ENCODE measurements around the gene ARRDC1. TPM values are rescaled to one million over a fixed set of nuclear protein-coding genes. Genes with fewer than 3 reads are reported as not detected.

ARRDC1 gene
- total and polyA plus RNA-seq, 9 of the 15 experiments (the other 6 are each of a cell fraction or from before 2014, with no cell fraction given), result 0.21 to 45.3 (median 18.6) TPM

- FAIRE-seq (no peak), DNase-seq (ENCODE audit: extremely low read depth in 1 of 4, low spot score in 3 of 4) (no peak), ATAC-seq (no peak)
- H3K27ac ChIP-seq (ENCODE audit: extremely low read depth, low read depth, low read length), result peak overlapping the region; percentile 69; the same call in 2 of the 3 replicates
- H3K79me2 ChIP-seq (ENCODE audit: control insufficient read depth, insufficient read depth, low read length), result peaks cover 78% of the 10 kb centered on the region
- H4K20me1 ChIP-seq (replicated peaks; ENCODE audit: control insufficient read depth, insufficient read depth, low read length), result peaks cover 4% of the 10 kb centered on the region
- H2AFZ ChIP-seq (ENCODE audit: low read depth, low read length), result no peak overlapping the region
- BruUV-seq (replicated peaks), result TSS peak; percentile 75
- intact Hi-C loops (cut with micrococcal nuclease), result loop anchor here (5.0 kb wide), 1 partner anchor 47 kb away; no protein-coding TSS in a partner anchor
- H3K27me3 ChIP-seq (ENCODE audit: control insufficient read depth in 2 of 2, insufficient read depth in 2 of 2, low read length in 2 of 2), result no peaks in the 10 kb centered on the region
- no peaks in the 10 kb centered on the region for H3K9me3 ChIP-seq (replicated peaks; ENCODE audit: control insufficient read depth, insufficient read depth, low read depth, low read length)
- ChIA-PET POLR2A (interaction anchor here (0.7 to 1.7 kb wide), 5 partner anchors 8 to 20 kb away, joined by 3 to 11 read pairs (median 5); no protein-coding TSS in a partner anchor), CTCF (ENCODE audit: low intra/inter-chr PET ratio) (no interaction called here)
- TF ChIP-seq ZBTB40 (IDR thresholded peaks at IDR 0.05) (0 out of 2 replicates have a peak, but pooled peaks have one; percentile 13), ZBTB40 (CRISPR knock-in tag; IDR thresholded peaks at IDR 0.05) (no peak), MAFK (IDR thresholded peaks at IDR 0.05; ENCODE audit: low read length) (no peak), ATF1 (CRISPR knock-in tag; IDR thresholded peaks at IDR 0.05) (no peak), ATF1 (tag; IDR thresholded peaks at IDR 0.05) (no peak), POLR2A (conservative IDR thresholded peaks at IDR 0.05) (0 out of 2 replicates have a peak, but pooled peaks have one; percentile 1)
- H3K36me3 ChIP-seq (ENCODE audit: control insufficient read depth, insufficient read depth, low read length), result peaks cover 49% of the 10 kb centered on the region
- H3K9ac ChIP-seq (ENCODE audit: insufficient read depth in 1 of 2, low read depth in 2 of 2, low read length in 2 of 2), result peak overlapping the region; percentile 43 to 79; a peak in 3 of 4 replicates
- in situ Hi-C loops (cut with MboI), result no loop called here
- H3K9me1 ChIP-seq (ENCODE audit: control insufficient read depth, insufficient read depth, low read length), result no peaks in the 10 kb centered on the region
- H3K4me1 ChIP-seq (replicated peaks in 1 of 2; ENCODE audit: control insufficient read depth in 2 of 2, insufficient read depth in 2 of 2, low read length in 2 of 2), result peaks cover 29 to 38% of the 10 kb centered on the region in 2 experiments
- H3K4me3 ChIP-seq, result peak overlapping the region; percentile 68
- peak overlapping the region; percentile 93 for H3K4me2 ChIP-seq (ENCODE audit: insufficient read depth, low read length)
- WGBS (ENCODE audit: insufficient coverage, low coverage, missing lambda C conversion rate), result 40% methylated on average over 4 of the region's 4 CpGs
Observed at GRCh38 chr9:137620048-137620405, 14.5 kb downstream of the ARRDC1 start.

All from K562 (cell line).